IMR-90 (cell line): ENCODE measurements around the gene SLC29A1. TPM values are rescaled to one million over a fixed set of nuclear protein-coding genes. Genes with fewer than 3 reads are reported as not detected.

Source experiments
- ATAC-seq: fragments of 200-7000 bp; cut with Tn5 transposase; 2 replicates; pipeline ENCODE4 v1.9.1; 2020; ENCODE audit warnings: low read depth, mild to moderate bottlenecking, moderate library complexity
- BruUV-seq: library from RNA; stranded (reverse); fragments of 400-500 nt; replicated peaks from 2 replicates; lab custom pipeline; 2021; lab: Mats Ljungman, UMichigan
- CTCF ChIA-PET: fragments of 300-600 bp; formaldehyde crosslinking; extraction: SDS; loops from one replicate; lab custom pipeline; 2021; ENCODE audit warnings: antibody characterized with exemption; lab: Yijun Ruan, JAX
- POLR2A ChIA-PET: fragments of 300-600 bp; sonication (Branson Sonifier 250); formaldehyde crosslinking; loops from one replicate; lab custom pipeline; 2022; ENCODE audit warnings: antibody characterized with exemption; ENCODE audit not compliant: unreplicated experiment; lab: Charles Lee
- DNase-seq: peaks from one replicate; pipeline ENCODE4 v3.0.0; 2013
- H2AFZ ChIP-seq: replicated peaks from 2 replicates; pipeline ENCODE3; 2013; ENCODE audit warnings: low read length, mild to moderate bottlenecking; ENCODE audit not compliant: poor library complexity
- H2AK5ac ChIP-seq: 2 replicates; pipeline ENCODE4 v1.6.1; 2013; ENCODE audit warnings: low read depth, low read length, inconsistent platforms
- H2AK9ac ChIP-seq: replicated peaks from 2 replicates; pipeline ENCODE3; 2013; ENCODE audit warnings: mild to moderate bottlenecking, low read depth, low read length, moderate library complexity; ENCODE audit not compliant: poor library complexity
- H2BK120ac ChIP-seq: 2 replicates; pipeline ENCODE4 v1.6.1; 2013; ENCODE audit warnings: low read depth, low read length, inconsistent platforms
- H2BK15ac ChIP-seq: 3 replicates; pipeline ENCODE4 v1.6.1; 2013; ENCODE audit warnings: low read depth, low read length, inconsistent platforms
- H2BK20ac ChIP-seq: 2 replicates; pipeline ENCODE4 v1.6.1; 2013; ENCODE audit warnings: low read depth, mild to moderate bottlenecking, inconsistent platforms, low read length, moderate library complexity
- H2BK5ac ChIP-seq: 2 replicates; pipeline ENCODE4 v1.6.1; 2013; ENCODE audit warnings: mild to moderate bottlenecking, low read depth, low read length, inconsistent platforms; ENCODE audit not compliant: poor library complexity, severe bottlenecking
- H3K14ac ChIP-seq: replicated peaks from 2 replicates; pipeline ENCODE4 v1.6.1; 2013; ENCODE audit warnings: low read depth, low read length, inconsistent platforms
- H3K18ac ChIP-seq: 2 replicates; pipeline ENCODE4 v1.6.1; 2013; ENCODE audit warnings: low read depth, low read length, control low read depth
- H3K23ac ChIP-seq: 2 replicates; pipeline ENCODE4 v1.6.1; 2013; ENCODE audit warnings: low read depth, low read length, inconsistent platforms
- H3K27ac ChIP-seq: 2 replicates; pipeline ENCODE4 v1.5.1; 2013; ENCODE audit warnings: mild to moderate bottlenecking, control low read depth, low read length; ENCODE audit not compliant: insufficient read depth
- H3K27me3 ChIP-seq: 2 replicates; pipeline ENCODE4 v1.6.1; 2013; ENCODE audit warnings: low read length; ENCODE audit not compliant: control insufficient read depth, insufficient read depth
- H3K36me3 ChIP-seq: 2 replicates; pipeline ENCODE4 v1.6.1; 2013; ENCODE audit warnings: low read length, mixed read lengths; ENCODE audit not compliant: control insufficient read depth, insufficient read depth
- H3K4ac ChIP-seq: 2 replicates; pipeline ENCODE4 v1.6.1; 2013; ENCODE audit warnings: low read depth, low read length, inconsistent platforms
- H3K4me1 ChIP-seq: 2 replicates; pipeline ENCODE4 v1.6.1; 2013; ENCODE audit warnings: low read length, mixed read lengths; ENCODE audit not compliant: control insufficient read depth, insufficient read depth
- H3K4me2 ChIP-seq: 2 replicates; pipeline ENCODE4 v1.6.1; 2013; ENCODE audit warnings: low read depth, mild to moderate bottlenecking, control low read depth, low read length, moderate library complexity
- H3K4me3 ChIP-seq: 2 replicates; pipeline ENCODE4 v1.5.1; 2013; ENCODE audit warnings: low read depth, mild to moderate bottlenecking, control low read depth, low read length, moderate library complexity; ENCODE audit not compliant: insufficient read depth
- H3K56ac ChIP-seq: 2 replicates; pipeline ENCODE4 v1.6.1; 2013; ENCODE audit warnings: low read length, inconsistent platforms; ENCODE audit not compliant: insufficient read depth; ENCODE audit errors: extremely low read depth
- H3K79me1 ChIP-seq, 2 experiments: 2 replicates each; pipeline ENCODE4 v1.6.1; 2013; ENCODE audit warnings: low read length in 2 of 2, inconsistent platforms in 1 of 2, low read depth in 1 of 2
- H3K9ac ChIP-seq: 2 replicates; pipeline ENCODE4 v1.6.1; 2013; ENCODE audit warnings: low read depth, low read length, control low read depth
- H3K9me1 ChIP-seq: 2 replicates; pipeline ENCODE4 v1.6.1; 2013; ENCODE audit warnings: low read length, inconsistent platforms; ENCODE audit not compliant: insufficient read depth
- H3K9me3 ChIP-seq: 2 replicates; pipeline ENCODE4 v1.6.1; 2013; ENCODE audit warnings: low read length; ENCODE audit not compliant: control insufficient read depth, insufficient read depth
- H4K20me1 ChIP-seq: 2 replicates; pipeline ENCODE4 v1.6.1; 2013; ENCODE audit warnings: low read length, inconsistent platforms; ENCODE audit not compliant: insufficient read depth
- H4K5ac ChIP-seq: 2 replicates; pipeline ENCODE4 v1.6.1; 2013; ENCODE audit warnings: mild to moderate bottlenecking, low read depth, low read length, control low read depth
- H4K8ac ChIP-seq, 2 experiments: 2 replicates each; pipeline ENCODE4 v1.6.1; 2013; ENCODE audit warnings: low read depth in 2 of 2, low read length in 2 of 2, control low read depth in 1 of 2, inconsistent platforms in 1 of 2
- H4K91ac ChIP-seq: 2 replicates; pipeline ENCODE4 v1.6.1; 2013; ENCODE audit warnings: low read depth, low read length, inconsistent platforms; ENCODE audit not compliant: insufficient read depth
- BHLHE40 ChIP-seq: fragments of 150-350 bp; IDR thresholded peaks from 2 replicates; pipeline ENCODE4 v1.6.1; 2016; ENCODE audit warnings: mild to moderate bottlenecking, low read depth, low read length
- CEBPB ChIP-seq: IDR thresholded peaks from 2 replicates; pipeline ENCODE4 v1.6.1; 2012; ENCODE audit warnings: low read depth, low read length, improper control_type of control experiment
- CHD1 ChIP-seq: IDR thresholded peaks from 2 replicates; pipeline ENCODE4 v1.6.1; 2012; ENCODE audit warnings: low read depth, low read length, improper control_type of control experiment
- CTCF ChIP-seq: conservative IDR thresholded peaks from 2 replicates; pipeline ENCODE4 v1.5.1; 2012; ENCODE audit warnings: mild to moderate bottlenecking, low read depth, low read length, improper control_type of control experiment
- ELK1 ChIP-seq: fragments of 150-350 bp; IDR thresholded peaks from 2 replicates; pipeline ENCODE4 v1.6.1; 2016; ENCODE audit warnings: low read depth, mild to moderate bottlenecking, low read length, moderate library complexity, borderline replicate concordance
- FOS ChIP-seq: fragments of 150-350 bp; IDR thresholded peaks from 2 replicates; pipeline ENCODE4 v1.6.1; 2016; ENCODE audit warnings: low read depth, low read length
- MAFK ChIP-seq: IDR thresholded peaks from 2 replicates; pipeline ENCODE4 v1.6.1; 2012; ENCODE audit warnings: low read depth, low read length, improper control_type of control experiment
- MAZ ChIP-seq: IDR thresholded peaks from 2 replicates; pipeline ENCODE4 v1.6.1; 2012; ENCODE audit warnings: low read depth, mild to moderate bottlenecking, low read length, improper control_type of control experiment, moderate library complexity, borderline replicate concordance
- MXI1 ChIP-seq: IDR thresholded peaks from 2 replicates; pipeline ENCODE4 v1.6.1; 2012; ENCODE audit warnings: low read depth, mild to moderate bottlenecking, low read length, moderate library complexity, borderline replicate concordance
- NFE2L2 ChIP-seq: fragments of 150-350 bp; IDR thresholded peaks from 2 replicates; pipeline ENCODE4 v1.6.1; 2016; ENCODE audit warnings: low read depth, mild to moderate bottlenecking, low read length
- POLR2A ChIP-seq: IDR thresholded peaks from 2 replicates; pipeline ENCODE4 v1.6.1; 2012; ENCODE audit warnings: mild to moderate bottlenecking, low read depth, low read length
- RAD21 ChIP-seq: IDR thresholded peaks from 2 replicates; pipeline ENCODE4 v1.6.1; 2012; ENCODE audit warnings: low read length, improper control_type of control experiment
- RCOR1 ChIP-seq: IDR thresholded peaks from 2 replicates; pipeline ENCODE4 v1.6.1; 2012; ENCODE audit warnings: mild to moderate bottlenecking, low read length, improper control_type of control experiment; ENCODE audit not compliant: insufficient replicate concordance
- RFX5 ChIP-seq: IDR thresholded peaks from 2 replicates; pipeline ENCODE4 v1.8.0; 2012; ENCODE audit warnings: low read depth, mild to moderate bottlenecking, low read length, moderate library complexity
- SMC3 ChIP-seq: fragments of 150-350 bp; IDR thresholded peaks from 2 replicates; pipeline ENCODE4 v1.6.1; 2016; ENCODE audit warnings: low read depth, mild to moderate bottlenecking, antibody characterized with exemption, low read length, moderate library complexity
- USF2 ChIP-seq: fragments of 150-350 bp; IDR thresholded peaks from 2 replicates; pipeline ENCODE4 v1.6.1; 2017; ENCODE audit warnings: mild to moderate bottlenecking, antibody characterized with exemption, low read length, low read depth
- WGBS, 2 experiments: methylation state at CpG; one replicate each; pipeline versions ENCODE4 v1.1.5 to v1.1.7; 2013; ENCODE audit warnings: missing lambda C conversion rate in 2 of 2; ENCODE audit not compliant: insufficient read length in 1 of 2; ENCODE audit errors: extremely low coverage in 2 of 2; 5-methylcytosine and 5-hydroxymethylcytosine counted together
- dilution Hi-C: fragments of 300-500 bp; cut with HindIII; formaldehyde crosslinking; loops from one replicate; pipeline ENCODE4 v1.14.3; 2018; ENCODE audit warnings: low sequenced_read_pairs; ENCODE audit not compliant: unreplicated experiment
- in situ Hi-C: fragments of 300-500 bp; cut with MboI; formaldehyde crosslinking; loops from 3 replicates; pipeline ENCODE4 v1.14.3; 2019; ENCODE audit warnings: low sequenced_read_pairs, inconsistent platforms, mixed read lengths
- intact Hi-C: fragments of 100-400 bp; cut with micrococcal nuclease; formaldehyde crosslinking; loops from 2 replicates; pipeline ENCODE4 v1.10.0; 2022
- polyA plus RNA-seq, 3 experiments: library from polyadenylated mRNA; depleted of rRNA; stranded (reverse); fragments of >200 nt; gene quantifications; 2 replicates each; pipeline ENCODE4 v1.2.3, GENCODE V29; 2012; ENCODE audit warnings: low replicate concordance in 1 of 3
- total RNA-seq: library from RNA; depleted of rRNA; stranded (reverse); fragments of >200 nt; gene quantifications from 2 replicates; pipeline ENCODE4 v1.2.3, GENCODE V29; 2012

SLC29A1 gene
- total and polyA plus RNA-seq, 2 of the 4 experiments (the other 2 are of a cell fraction): 4.1 to 22.1 TPM

GRCh38 chr6:44238687-44239350, 15.4 kb downstream of the SLC29A1 start:
- no TSS peak for BruUV-seq
- Histone ChIP-seq H2BK120ac (no peak overlapping the region), H3K56ac (no peak overlapping the region), H3K27me3 (no peaks in the 10 kb centered on the region), H2BK20ac (no peak overlapping the region), H4K20me1 (no peaks in the 10 kb centered on the region), H3K9me1 (peaks cover 4% of the 10 kb centered on the region), H3K18ac (no peak overlapping the region), H4K8ac (no peak overlapping the region), H3K36me3 (no peaks in the 10 kb centered on the region), H4K5ac (no peak overlapping the region), H3K9me3 (no peaks in the 10 kb centered on the region), H3K4me2 (no peak overlapping the region), H3K27ac (no peak overlapping the region), H3K4ac (no peak overlapping the region), H3K14ac (no peak overlapping the region), H2BK15ac (no peak overlapping the region), H4K91ac (no peak overlapping the region), H3K79me1 (0 out of 4 replicates have a peak, but pooled peaks cover 0 to 4% of the 10 kb centered on the region in 2 experiments), H2AK9ac (no peak overlapping the region), H3K4me3 (no peak overlapping the region), H3K4me1 (peaks cover 13% of the 10 kb centered on the region), H3K23ac (no peak overlapping the region), H2AFZ (peak overlapping the region; percentile 9), H3K9ac (no peak overlapping the region), H2BK5ac (no peak overlapping the region), H2AK5ac (no peak overlapping the region)
- CTCF ChIA-PET: interaction anchor here (0.6 kb wide), 1 partner anchor 1190 kb away, joined by 3 read pairs; no protein-coding TSS in a partner anchor
- dilution Hi-C loops: no loop called here
- in situ Hi-C loops: loop anchor here (5.0 kb wide), 1 partner anchor 132 kb away; no protein-coding TSS in a partner anchor
- no peak for TF ChIP-seq USF2
- TF ChIP-seq CTCF: no peak
- no peak for TF ChIP-seq NFE2L2
- TF ChIP-seq RFX5: no peak
- TF ChIP-seq MAFK: no peak
- TF ChIP-seq MXI1: no peak
- no peak for TF ChIP-seq ELK1
- no peak for TF ChIP-seq RCOR1
- TF ChIP-seq RAD21: no peak
- no peak for TF ChIP-seq BHLHE40
- no peak for TF ChIP-seq CHD1
- no peak for TF ChIP-seq MAZ
- no peak for TF ChIP-seq FOS
- no peak for TF ChIP-seq CEBPB
- TF ChIP-seq SMC3: no peak
- no peak for TF ChIP-seq POLR2A
- DNase-seq: no peak
- no peak for ATAC-seq
- intact Hi-C loops: no loop called here
- POLR2A ChIA-PET: no interaction called here
- WGBS, 2 experiments: no CpG with 5 or more reads among the region's 7 CpGs
